DMS153 treated with DMSO at 0.1 percent for 48 hours (cell line): ENCODE results near the gene OBSL1.

Experiments used
- DNase-seq: peaks from one replicate; lab custom pipeline; 2025; ENCODE audit not compliant: unreplicated experiment; lab: John Stamatoyannopoulos, UW

OBSL1 gene

GRCh38 chr2:219597552-219598307 is 26.4 kb upstream of the OBSL1 start, which contains the start of gene STK11IP:
STK11IP (plus strand) TSS chr2:219597857; CDS start chr2:219598120, 263 bp downstream.
- peak; percentile 90 for DNase-seq

DNA sequence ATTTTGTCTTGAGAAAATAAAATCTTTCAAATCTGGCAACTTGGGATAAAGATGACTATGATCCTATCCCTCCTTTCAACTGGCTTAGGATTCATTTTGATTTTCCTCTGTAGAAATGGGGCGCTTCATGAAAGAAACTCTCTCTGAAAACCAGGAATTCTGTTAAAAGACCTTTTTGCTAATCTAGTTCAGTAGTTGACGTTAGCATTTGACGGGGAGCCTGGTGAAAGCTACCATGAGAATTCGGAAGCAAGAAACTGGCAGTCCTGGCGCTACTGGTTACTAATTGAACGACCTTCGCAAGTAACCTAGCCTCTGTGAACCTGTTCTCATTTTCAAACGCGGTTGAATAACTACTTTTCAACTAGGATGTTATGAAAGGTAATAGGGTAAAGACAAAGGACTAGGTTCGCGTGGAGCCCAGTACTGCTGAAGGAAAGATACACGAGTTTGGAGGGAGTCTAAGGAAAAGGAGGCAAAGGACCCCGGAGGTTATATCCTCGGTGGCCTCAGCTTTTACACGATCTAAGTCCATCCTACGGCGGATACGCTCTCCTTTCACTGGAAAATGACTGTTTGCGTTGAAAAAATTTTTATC is 25.7 kb upstream of the OBSL1 start:
- DNase-seq, result no peak

- no peak for DNase-seq
These were observed 23.9 kb upstream of the OBSL1 start for GRCh38 chr2:219595256-219595655.

DNA sequence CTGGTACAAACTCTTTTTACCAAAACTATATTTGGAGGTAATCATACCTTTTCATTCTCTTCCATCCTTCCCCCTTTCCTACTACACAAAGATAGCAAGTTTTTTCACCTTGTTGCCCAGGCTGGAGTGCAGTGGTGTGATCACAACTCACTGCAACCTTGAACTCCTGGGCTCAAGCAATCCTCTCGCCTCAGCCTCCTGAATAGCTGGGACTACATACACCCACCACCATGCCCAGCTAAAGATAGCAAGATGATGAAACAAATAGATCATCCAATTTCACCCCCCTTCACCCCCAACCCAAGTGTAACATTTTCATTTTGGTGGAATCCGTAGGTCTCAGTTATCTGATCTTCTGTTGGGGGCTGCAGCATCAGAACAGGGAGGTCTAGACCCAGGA is 21.8 kb upstream of the OBSL1 start:
- DNase-seq, result no peak

GRCh38 chr2:219592736-219593135 is 21.4 kb upstream of the OBSL1 start:
- no peak for DNase-seq

DNA sequence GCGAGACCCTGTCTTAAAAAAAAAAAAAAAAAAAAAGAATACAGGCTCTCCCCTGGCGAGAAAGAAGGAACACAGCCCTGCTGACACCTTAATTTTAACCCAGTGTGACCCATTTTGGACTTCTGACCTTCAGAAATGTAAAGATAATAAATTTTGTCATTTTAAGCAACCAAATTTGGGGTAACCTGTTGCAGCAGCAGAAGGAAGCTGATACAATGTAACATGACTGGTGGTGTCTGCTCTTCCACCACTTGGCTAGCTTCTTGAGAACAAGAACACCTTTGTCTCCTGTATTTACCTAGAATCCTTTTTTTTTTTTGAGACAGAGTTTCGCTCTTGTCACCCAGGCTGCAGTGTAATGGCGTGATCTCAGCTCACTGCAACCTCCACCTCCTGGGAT is 19.8 kb upstream of the OBSL1 start:
- no peak for DNase-seq

GRCh38 chr2:219581346-219581745 is 10.0 kb upstream of the OBSL1 start:
- DNase-seq, result no peak

GRCh38 chr2:219578811-219579613 is 7.7 kb upstream of the OBSL1 start:
- DNase-seq, result no peak

DNA sequence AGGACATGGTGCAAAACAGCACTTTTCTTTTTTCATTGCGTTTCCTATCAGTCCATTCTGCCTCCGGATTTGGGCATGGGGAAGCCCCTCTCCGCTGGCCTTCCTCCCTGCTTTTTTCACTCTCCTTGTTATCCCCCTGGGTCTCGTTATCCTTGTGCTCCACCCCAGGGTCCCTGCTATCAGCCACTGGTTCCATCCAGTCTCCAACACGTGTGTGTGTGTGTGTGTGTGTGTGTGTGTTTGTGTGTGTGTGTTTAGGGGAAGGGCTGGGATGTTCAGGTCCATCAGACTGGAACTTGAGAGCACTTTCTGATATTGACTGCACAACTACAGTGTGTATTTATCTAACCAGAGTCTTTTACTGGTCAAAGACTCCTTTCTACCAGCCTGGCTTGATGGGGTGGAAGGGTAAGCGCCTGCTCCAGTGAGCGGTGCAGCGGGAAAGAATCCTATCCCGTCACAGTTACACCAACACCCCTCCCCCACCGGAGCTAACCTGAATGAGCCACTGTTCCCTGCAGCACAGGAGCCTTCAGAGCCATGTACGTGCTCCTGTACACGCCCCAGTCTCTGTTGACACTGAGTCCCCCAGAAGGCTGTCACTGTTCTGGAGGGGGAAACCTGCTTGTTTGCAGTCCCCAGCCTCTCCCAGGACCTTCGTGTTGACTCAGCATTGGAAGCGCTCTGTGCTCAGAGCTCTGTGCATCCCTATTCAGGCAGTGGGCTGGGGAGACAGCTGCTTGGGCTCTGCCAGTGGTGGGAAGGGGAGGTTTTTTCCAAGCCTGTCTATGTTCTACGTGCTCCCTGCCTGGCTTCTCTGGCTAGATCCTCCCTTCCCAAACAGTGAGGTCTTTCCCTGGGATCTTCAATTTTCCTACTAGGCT is 5.4 kb upstream of the OBSL1 start:
- DNase-seq, result peak; percentile 61

GRCh38 chr2:219575566-219576504 is 4.5 kb upstream of the OBSL1 start:
- DNase-seq, result no peak

DNA sequence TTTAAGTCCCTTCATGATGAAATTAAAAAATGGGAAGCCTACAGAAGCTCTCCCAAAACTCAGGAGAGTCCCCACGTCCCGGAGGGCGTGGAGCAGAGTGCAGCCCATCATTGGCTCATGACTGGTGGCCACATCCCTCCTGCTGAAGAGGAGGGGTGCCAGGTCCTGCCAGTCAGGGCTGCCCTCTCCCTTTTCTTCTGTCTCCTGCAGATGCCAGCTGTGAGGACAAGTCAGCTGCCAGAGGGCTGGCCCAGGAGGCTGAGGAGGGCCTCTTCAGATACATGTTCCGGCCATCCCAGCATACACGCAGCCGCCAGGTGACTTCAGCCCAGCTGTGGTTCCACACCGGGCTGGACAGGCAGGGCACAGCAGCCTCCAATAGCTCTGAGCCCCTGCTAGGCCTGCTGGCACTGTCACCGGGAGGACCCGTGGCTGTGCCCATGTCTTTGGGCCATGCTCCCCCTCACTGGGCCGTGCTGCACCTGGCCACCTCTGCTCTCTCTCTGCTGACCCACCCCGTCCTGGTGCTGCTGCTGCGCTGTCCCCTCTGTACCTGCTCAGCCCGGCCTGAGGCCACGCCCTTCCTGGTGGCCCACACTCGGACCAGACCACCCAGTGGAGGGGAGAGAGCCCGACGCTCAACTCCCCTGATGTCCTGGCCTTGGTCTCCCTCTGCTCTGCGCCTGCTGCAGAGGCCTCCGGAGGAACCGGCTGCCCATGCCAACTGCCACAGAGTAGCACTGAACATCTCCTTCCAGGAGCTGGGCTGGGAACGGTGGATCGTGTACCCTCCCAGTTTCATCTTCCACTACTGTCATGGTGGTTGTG is 3.4 kb upstream of the OBSL1 start:
- DNase-seq, result no peak

DNA sequence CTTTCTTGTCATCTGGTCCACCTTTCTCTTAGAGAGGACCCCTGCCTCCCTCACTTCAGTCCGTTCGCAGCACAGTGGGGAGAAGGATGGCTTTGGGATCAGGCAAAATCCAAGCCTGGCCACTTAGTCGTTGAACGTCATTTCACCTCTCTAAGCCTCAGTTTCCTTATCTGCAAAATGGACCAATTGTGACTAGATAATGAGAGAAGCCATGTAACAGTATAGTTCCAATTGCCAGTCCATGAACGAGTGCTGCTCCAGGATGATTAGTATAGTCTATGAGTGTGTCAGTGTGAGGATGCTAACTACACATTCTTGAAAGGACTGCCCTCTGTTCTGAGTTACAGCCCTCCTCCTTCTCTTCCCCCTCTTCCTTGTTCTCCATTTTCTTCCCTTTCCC is 1.8 kb upstream of the OBSL1 start:
- DNase-seq, result peak; percentile 42

DNA sequence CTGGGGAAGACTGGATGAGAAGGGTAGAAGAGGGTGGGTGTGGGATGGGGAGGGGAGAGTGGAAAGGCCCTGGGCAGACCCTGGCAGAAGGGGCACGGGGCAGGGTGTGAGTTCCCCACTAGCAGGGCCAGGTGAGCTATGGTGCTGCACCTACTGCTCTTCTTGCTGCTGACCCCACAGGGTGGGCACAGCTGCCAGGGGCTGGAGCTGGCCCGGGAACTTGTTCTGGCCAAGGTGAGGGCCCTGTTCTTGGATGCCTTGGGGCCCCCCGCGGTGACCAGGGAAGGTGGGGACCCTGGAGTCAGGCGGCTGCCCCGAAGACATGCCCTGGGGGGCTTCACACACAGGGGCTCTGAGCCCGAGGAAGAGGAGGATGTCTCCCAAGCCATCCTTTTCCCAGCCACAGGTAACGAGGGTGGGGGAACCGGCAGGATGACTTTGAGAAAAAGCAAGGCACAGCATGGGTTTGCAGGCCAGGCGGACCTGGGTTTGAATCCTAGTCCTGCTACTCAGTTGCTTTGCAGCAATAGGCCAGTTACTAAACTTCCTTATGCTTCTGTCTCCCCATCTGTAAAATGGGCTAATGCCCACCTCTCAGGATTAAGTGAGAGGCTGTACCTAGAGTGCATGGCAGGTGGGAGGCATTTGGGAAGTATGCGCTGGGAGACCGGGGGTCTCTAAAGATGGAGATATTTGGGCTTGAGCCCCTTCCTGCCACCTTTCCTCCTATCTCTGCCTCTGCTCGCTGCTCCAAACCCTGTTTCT is 1.1 kb upstream of the OBSL1 start, which contains the start of gene INHA:
INHA (plus strand) TSS at position 74 of the 765 bp plus-strand sequence; CDS start at position 139, 65 bp downstream.
- DNase-seq, result no peak

DNA sequence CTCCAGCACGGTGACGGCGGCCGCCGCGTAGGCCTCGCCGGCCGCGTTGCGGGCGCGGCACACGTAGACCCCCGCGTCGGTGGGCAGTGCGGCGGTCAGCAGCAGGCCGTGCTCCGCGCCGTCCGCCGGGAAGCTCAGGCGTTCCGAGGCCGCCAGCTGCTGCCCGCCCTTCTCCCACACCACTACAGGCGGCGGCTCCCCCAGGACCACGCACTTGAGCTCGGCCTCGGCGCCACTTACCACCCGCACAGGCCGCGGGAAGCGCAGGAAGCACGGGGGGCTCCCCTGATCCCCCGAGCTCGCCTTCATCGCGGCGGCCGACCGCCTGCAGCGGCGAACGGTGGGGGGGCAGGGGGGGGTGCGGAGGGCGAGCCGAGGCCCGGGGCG is 422 bp downstream of the OBSL1 start:
- DNase-seq, result no peak

DNA sequence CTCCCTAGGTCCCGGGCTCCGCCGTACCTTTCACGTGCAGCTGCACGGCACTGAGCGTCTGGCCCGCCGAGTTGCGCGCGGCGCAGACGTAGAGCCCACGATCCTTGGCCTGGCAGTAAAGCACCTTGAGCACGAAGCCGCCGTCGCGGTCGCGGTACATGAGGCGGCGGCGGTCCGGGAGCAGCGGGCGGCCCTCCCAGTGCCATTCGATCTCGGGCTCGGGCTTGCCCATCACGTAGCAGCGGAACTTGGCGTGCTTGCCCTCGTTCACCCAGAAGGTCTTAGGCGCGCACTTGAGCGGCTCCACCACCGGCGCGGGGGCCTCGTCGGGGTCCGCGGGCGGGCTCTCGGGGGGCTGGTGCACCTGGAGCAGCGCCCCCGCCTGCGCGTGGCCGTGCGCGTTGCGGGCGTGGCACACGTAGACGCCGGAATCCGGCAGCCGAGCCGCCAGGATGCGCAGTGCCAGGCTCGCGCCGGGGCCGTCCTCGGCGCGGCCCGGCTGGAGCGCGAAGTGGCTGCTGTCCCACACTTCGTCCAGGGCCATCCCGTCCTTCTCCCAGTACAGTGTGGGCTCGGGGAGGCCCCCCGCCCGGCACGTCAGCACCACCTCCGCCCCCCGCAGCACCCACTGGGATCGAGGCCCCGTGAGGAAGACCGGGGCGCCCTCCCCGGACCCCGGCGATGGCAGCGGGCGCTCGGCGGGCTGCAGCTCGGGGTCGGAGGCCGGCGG is 980 bp downstream of the OBSL1 start:
- DNase-seq, result peak; percentile 7

- DNase-seq, result no peak
These were observed 1.7 kb downstream of the OBSL1 start for GRCh38 chr2:219569635-219570034.

GRCh38 chr2:219569041-219569440 is 2.3 kb downstream of the OBSL1 start:
- no peak for DNase-seq
